PC-9 (cell line): ENCODE data around the gene SCAPER. TPM values are rescaled to one million over a fixed set of nuclear protein-coding genes. Genes with fewer than 3 reads are reported as not detected.
"Not testable (repeated sequence)": the region's sequence is repeated elsewhere in the genome, so short reads cannot be mapped to it uniquely, and the experiment has no call there.

Experiments
- BruUV-seq: library from RNA; stranded (reverse); fragments of 400-500 nt; replicated peaks from 2 replicates; lab custom pipeline; 2021; lab: Mats Ljungman, UMichigan
- CTCF ChIA-PET: fragments of 300-600 bp; sonication (Branson Sonifier 250); formaldehyde crosslinking; loops from one replicate; lab custom pipeline; 2022; ENCODE audit warnings: antibody characterized with exemption; lab: Charles Lee
- POLR2A ChIA-PET: fragments of 300-600 bp; sonication (Branson Sonifier 250); formaldehyde crosslinking; loops from one replicate; lab custom pipeline; 2022; ENCODE audit warnings: antibody characterized with exemption; ENCODE audit not compliant: unreplicated experiment; lab: Charles Lee
- DNase-seq, 2 experiments: peaks; one replicate each; pipeline versions ENCODE4 v3.0.0 to v3.0.0-alpha.2; 2015 to 2022; ENCODE audit warnings: mixed read lengths in 1 of 2
- H2AFZ ChIP-seq: fragments of 200-600 bp; sonication (generic); 2 replicates; pipeline ENCODE4 v1.8.1; 2017; ENCODE audit warnings: antibody characterized with exemption
- H3F3A ChIP-seq: fragments of 200-600 bp; sonication (generic); 2 replicates; pipeline ENCODE4 v1.8.1; 2017; ENCODE audit warnings: antibody characterized with exemption, mild to moderate bottlenecking, low read depth; ENCODE audit not compliant: insufficient read depth
- H3K27ac ChIP-seq: fragments of 200-600 bp; sonication (generic); 2 replicates; pipeline ENCODE4 v1.6.1; 2016; ENCODE audit warnings: mixed run types
- H3K27me3 ChIP-seq: fragments of 200-600 bp; sonication (generic); 2 replicates; pipeline ENCODE4 v1.6.1; 2016; ENCODE audit warnings: low read depth, mixed run types; ENCODE audit not compliant: insufficient read depth
- H3K36me3 ChIP-seq: fragments of 200-600 bp; sonication (generic); 2 replicates; pipeline ENCODE4 v1.6.1; 2016; ENCODE audit warnings: low read depth, mixed run types
- H3K4me1 ChIP-seq: fragments of 200-600 bp; sonication (generic); replicated peaks from 2 replicates; pipeline ENCODE4 v1.6.1; 2016; ENCODE audit warnings: mixed run types; ENCODE audit not compliant: insufficient read depth
- H3K4me2 ChIP-seq: fragments of 200-600 bp; sonication (generic); 2 replicates; pipeline ENCODE4 v1.6.1; 2017; ENCODE audit warnings: mixed run types
- H3K4me3 ChIP-seq: fragments of 200-600 bp; sonication (generic); 2 replicates; pipeline ENCODE4 v1.6.1; 2016; ENCODE audit warnings: mixed run types
- H3K79me2 ChIP-seq: fragments of 200-600 bp; sonication (generic); 2 replicates; pipeline ENCODE4 v1.6.1; 2017; ENCODE audit warnings: low read depth, mixed run types
- H3K9me2 ChIP-seq: fragments of 200-600 bp; sonication (generic); 2 replicates; pipeline ENCODE4 v1.8.1; 2017; ENCODE audit warnings: mild to moderate bottlenecking; ENCODE audit not compliant: insufficient read depth
- H3K9me3 ChIP-seq: fragments of 200-600 bp; sonication (generic); 2 replicates; pipeline ENCODE4 v1.8.1; 2016; ENCODE audit warnings: low read depth; ENCODE audit not compliant: insufficient read depth
- H4K20me1 ChIP-seq: fragments of 200-600 bp; sonication (generic); 2 replicates; pipeline ENCODE4 v1.8.1; 2017; ENCODE audit not compliant: insufficient read depth
- CTCF ChIP-seq: fragments of 200-600 bp; sonication (generic); conservative IDR thresholded peaks from 2 replicates; pipeline ENCODE4 v1.6.1; 2017; ENCODE audit warnings: mixed run types, antibody characterized with exemption, mild to moderate bottlenecking, moderate library complexity
- EZH2 ChIP-seq: fragments of 200-600 bp; sonication (generic); IDR thresholded peaks from 2 replicates; pipeline ENCODE4 v1.8.0; 2017; ENCODE audit warnings: antibody characterized with exemption, low read depth
- intact Hi-C: fragments of 100-400 bp; cut with micrococcal nuclease; formaldehyde crosslinking; loops from one replicate; pipeline ENCODE4 v1.10.0; 2022; ENCODE audit not compliant: unreplicated experiment
- total RNA-seq: library from RNA; stranded (reverse); gene quantifications from 2 replicates; pipeline ENCODE4 v1.2.3, GENCODE V29; 2021

SCAPER gene
- total RNA-seq, 1 experiment from 2014 or later = 18.7 TPM

- H3K36me3 ChIP-seq = no peaks in the 10 kb centered on the region
- H3K4me2 ChIP-seq = no peak overlapping the region
- no peak overlapping the region for H3K4me3 ChIP-seq
- H3K27me3 ChIP-seq = no peaks in the 10 kb centered on the region
- no TSS peak for BruUV-seq
- peaks cover 4% of the 10 kb centered on the region; the same call in 1 of the 2 replicates for H3F3A ChIP-seq
- DNase-seq = no peak
- H3K79me2 ChIP-seq = no peaks in the 10 kb centered on the region; the same call in 1 of the 2 replicates
- peaks cover 35% of the 10 kb centered on the region for H3K4me1 ChIP-seq
- no peaks in the 10 kb centered on the region for H3K9me2 ChIP-seq
- H2AFZ ChIP-seq = no peak overlapping the region
- H4K20me1 ChIP-seq = no peaks in the 10 kb centered on the region
- no peak for TF ChIP-seq EZH2
- no peak for TF ChIP-seq CTCF
- no peak overlapping the region for H3K27ac ChIP-seq
- CTCF ChIA-PET = no interaction called here
- intact Hi-C loops = loop anchor here (5.0 kb wide), 1 partner anchor 120 kb away; no protein-coding TSS in a partner anchor
- no peaks in the 10 kb centered on the region for H3K9me3 ChIP-seq
- POLR2A ChIA-PET = no interaction called here
Observed at GRCh38 chr15:76901965-76902364, 3.2 kb downstream of the SCAPER start.

- H2AFZ ChIP-seq, H3K4me2 ChIP-seq, H3K79me2 ChIP-seq, H3K4me3 ChIP-seq, H3K9me2 ChIP-seq, POLR2A ChIA-PET, H3F3A ChIP-seq, H4K20me1 ChIP-seq, DNase-seq, CTCF ChIA-PET, H3K27me3 ChIP-seq, H3K27ac ChIP-seq, BruUV-seq, H3K36me3 ChIP-seq, H3K9me3 ChIP-seq: not testable (repeated sequence)
- intact Hi-C loops = loop anchor here (5.0 kb wide), 1 partner anchor 122 kb away; no protein-coding TSS in a partner anchor
- peaks cover 28% of the 10 kb centered on the region for H3K4me1 ChIP-seq
Observed at GRCh38 chr15:76899931-76900310, 5.2 kb downstream of the SCAPER start.

GRCh38 chr15:76899176-76899930 is 5.8 kb downstream of the SCAPER start:
- CTCF ChIA-PET, H3K9me3 ChIP-seq, H3K9me2 ChIP-seq, H3K79me2 ChIP-seq, H3K27me3 ChIP-seq, H3K4me3 ChIP-seq, H3K36me3 ChIP-seq, POLR2A ChIA-PET, intact Hi-C loops, H3K27ac ChIP-seq, DNase-seq, H3F3A ChIP-seq, H2AFZ ChIP-seq, BruUV-seq, H3K4me2 ChIP-seq, H4K20me1 ChIP-seq: not testable (repeated sequence)
- H3K4me1 ChIP-seq = peaks cover 26% of the 10 kb centered on the region

GRCh38 chr15:76898102-76898501 is 7.0 kb downstream of the SCAPER start:
- BruUV-seq = no TSS peak
- ChIA-PET CTCF (no interaction called here), POLR2A (interaction anchor here (0.6 kb wide), 1 partner anchor 63 kb away, joined by 4 read pairs; no protein-coding TSS in a partner anchor)
- peak; percentile 39 to 72 for DNase-seq
- H2AFZ ChIP-seq = no peak overlapping the region
- H4K20me1 ChIP-seq = no peaks in the 10 kb centered on the region
- intact Hi-C loops = no loop called here
- H3K4me3 ChIP-seq = no peak overlapping the region
- H3K27me3 ChIP-seq = no peaks in the 10 kb centered on the region
- H3K4me2 ChIP-seq = peak overlapping the region; percentile 23; the same call in 1 of the 2 replicates
- H3K79me2 ChIP-seq = no peaks in the 10 kb centered on the region; the same call in 1 of the 2 replicates
- no peaks in the 10 kb centered on the region for H3K9me2 ChIP-seq
- H3K9me3 ChIP-seq = no peaks in the 10 kb centered on the region
- H3K36me3 ChIP-seq = no peaks in the 10 kb centered on the region; the same call in 1 of the 2 replicates
- TF ChIP-seq CTCF (no peak), EZH2 (no peak)
- no peak overlapping the region for H3K27ac ChIP-seq
- peaks cover 4% of the 10 kb centered on the region; the same call in 1 of the 2 replicates for H3F3A ChIP-seq
- H3K4me1 ChIP-seq = peaks cover 13% of the 10 kb centered on the region
